Activated T-cell treated with anti-CD3 and anti-CD28 coated beads for 48 hours (primary cell): Measurements from ENCODE around the gene RNF169.

Source experiments
- DNase-seq: peaks from one replicate; pipeline ENCODE4 v3.0.0-alpha.2; 2020; ENCODE audit warnings: low read depth

Gene RNF169

DNA sequence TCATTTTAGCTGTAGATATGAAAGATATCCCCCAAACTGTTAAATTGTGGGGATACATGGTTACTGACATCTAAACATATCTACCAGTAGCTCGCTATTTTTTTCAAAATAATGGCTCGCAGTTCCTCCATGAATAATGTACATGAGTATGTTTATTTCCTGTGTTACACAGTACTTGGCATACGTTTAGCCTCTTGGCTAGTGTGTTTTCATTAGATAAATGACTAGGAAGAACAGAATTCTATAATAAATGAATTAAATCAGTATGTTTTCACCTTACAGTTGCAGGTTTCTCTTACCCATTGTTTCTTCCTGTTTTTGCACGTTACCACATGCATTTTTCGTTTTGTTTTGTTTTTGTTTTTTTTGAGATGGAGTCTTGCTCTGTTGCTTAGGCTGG is 21.8 kb downstream of the RNF169 start:
- DNase-seq: no peak

DNA sequence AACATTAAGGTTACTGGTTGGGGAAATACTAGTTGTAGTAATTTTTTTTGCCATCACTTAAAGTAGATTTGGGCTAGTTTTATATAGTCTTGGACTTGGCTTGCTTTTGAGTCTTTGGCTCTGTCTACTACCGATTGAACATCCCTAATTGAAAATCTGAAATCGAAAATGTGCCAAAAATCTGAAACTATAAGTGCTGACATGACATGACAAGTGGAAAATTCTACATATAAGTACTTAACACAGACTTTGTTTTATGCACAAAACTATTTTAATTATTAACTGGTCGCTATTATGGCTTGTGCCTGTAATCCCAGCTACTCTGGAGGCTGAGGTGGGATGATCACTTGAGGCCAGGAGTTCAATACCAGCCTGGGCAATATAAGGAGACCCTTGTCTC is 22.5 kb downstream of the RNF169 start:
- DNase-seq: no peak

DNA sequence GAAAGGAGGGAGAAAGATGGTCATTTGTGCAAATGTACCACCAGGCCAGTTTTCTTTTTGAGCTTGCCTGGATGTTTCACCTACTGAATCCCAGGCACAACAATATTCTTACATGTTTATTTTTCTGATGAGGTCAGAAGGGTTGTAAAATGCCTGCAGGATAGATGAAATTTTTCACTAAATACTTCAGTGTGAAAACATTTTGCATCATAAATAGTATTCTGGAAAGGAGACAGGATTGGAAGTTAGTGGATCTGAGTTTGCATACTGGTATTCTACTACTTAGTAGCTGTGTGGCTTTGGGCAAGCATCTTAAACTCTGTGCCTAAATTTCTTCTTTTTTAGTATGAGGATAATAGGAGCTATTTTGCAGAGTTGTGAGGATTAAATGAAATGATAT is 24.8 kb downstream of the RNF169 start:
- DNase-seq: no peak

DNA sequence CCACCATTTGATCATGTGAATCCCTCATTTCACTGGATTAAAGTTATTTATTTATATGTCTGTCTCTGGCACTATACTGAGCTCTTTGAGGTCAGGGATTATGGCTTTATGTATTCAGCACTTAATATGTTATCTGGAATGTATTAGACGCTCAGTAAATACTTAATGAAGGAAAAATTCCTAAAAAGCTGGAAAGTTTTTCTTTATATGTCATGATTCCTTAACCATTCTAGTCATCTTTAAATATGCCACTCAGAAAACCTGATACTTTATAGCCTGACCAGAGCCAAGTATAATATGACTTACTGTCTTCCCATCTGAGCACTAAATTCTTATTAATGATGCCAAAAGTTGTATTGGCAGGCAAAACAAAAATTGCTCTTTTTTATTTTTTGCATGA is 27.1 kb downstream of the RNF169 start:
- no peak for DNase-seq

DNA sequence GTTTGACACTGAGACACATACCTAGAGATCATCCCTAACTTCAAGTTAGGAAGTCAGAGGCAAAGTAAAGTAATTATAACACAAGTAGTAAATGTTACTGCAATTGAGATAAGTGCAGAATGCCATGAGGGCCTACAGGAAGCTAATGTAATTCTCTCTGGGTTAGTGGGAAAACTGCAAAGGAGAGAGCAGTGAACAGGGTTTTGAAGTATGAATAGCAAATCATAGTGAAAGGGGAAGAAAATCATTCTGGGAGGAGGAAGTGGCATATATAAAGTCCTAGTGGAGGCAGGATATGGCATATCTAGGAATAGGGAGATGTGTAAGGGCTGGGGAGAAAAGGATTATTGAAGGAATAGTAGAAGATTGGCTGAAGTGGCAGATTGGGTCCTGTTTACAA is 27.9 kb downstream of the RNF169 start:
- no peak for DNase-seq

DNA sequence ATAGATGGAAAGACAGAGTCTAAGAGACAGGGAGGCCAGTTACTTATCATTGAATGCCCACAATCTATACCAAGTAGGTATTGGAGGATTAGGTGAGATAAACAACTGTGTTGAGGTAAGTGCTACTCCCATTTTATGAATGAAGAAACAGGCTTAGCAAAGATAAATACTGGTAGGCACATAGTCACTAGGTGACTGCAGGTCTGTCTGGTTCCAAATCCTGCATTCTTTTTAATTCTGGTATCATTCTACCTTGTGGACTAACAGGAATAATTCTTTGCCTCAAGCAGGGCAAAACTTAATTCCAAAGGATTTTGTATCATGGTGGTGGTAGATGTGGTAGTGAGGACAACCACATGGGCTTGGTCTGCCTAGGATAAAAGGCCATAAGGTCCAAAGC is 28.4 kb downstream of the RNF169 start:
- DNase-seq: no peak

DNA sequence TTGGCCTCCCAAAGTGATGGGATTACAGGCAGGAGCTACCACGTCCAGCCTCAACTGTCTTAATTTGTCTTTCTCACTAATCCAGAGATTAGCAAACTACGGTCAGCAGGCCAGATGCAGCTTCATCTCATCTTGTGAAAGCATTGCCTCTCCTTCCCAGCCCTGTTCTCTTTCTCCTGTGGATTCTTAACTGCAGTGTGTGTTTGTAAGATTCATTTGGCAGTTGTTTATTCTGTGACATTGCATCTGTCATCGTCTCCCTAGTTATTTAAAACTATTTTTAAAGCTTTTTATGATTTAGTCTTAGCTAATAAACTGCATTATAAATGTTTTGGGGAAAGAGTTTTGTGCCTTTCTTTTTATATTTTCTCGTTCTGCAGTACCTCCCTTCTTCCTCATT is 29.2 kb downstream of the RNF169 start:
- no peak for DNase-seq

DNA sequence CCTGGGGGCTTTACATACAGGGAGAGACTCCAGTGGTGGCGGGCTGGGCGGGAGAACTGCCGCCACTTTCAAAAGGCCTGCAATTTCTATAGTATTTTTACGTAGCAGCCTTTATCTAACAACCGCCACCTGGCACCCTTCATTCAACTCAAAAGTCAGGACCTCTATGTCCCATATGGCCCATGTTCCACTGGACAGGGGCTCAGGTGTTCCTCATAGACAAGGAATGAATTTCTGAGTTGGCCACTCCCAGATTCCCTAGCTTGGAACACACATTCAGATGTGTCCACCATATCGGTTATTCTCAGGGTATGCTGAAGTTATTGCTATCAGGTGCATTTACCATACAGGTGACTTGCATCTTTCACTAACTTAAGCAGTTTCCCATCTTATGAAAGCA is 29.9 kb downstream of the RNF169 start:
- no peak for DNase-seq

DNA sequence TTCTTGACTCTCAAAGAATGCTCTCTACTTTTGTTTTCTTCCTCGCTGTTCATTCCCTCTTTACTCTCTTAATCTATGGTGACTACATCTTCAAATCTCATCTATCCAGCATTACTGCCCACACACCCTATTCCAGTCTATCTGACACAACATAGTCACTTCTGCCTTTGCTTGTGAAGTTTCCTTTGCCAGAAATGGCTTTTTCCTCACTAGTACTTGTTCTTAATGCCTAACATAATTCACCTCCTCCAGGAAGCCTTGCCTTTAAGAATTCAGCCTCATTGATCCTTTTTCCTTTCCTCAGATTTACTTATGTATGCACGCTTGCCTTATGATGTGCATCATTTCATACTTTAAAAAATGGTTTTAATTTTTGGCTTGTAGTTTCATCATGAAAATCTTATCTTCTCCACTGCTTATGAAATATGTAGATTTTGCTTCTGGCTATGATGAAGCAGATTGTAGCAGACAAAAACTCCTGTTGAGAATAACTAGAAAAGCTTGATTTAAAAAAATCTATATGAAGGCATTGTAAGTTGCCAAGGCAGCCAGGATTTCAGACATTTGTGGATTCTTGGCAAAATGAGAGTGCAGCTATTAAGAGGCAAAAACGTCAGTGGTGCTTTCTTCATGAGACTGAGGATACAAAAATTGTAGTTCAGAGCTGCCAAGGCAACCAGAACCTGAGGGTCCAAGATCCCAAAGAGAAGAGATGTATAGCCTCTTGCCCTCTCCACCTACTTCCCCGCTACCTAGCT is 31.8 kb downstream of the RNF169 start:
- no peak for DNase-seq

DNA sequence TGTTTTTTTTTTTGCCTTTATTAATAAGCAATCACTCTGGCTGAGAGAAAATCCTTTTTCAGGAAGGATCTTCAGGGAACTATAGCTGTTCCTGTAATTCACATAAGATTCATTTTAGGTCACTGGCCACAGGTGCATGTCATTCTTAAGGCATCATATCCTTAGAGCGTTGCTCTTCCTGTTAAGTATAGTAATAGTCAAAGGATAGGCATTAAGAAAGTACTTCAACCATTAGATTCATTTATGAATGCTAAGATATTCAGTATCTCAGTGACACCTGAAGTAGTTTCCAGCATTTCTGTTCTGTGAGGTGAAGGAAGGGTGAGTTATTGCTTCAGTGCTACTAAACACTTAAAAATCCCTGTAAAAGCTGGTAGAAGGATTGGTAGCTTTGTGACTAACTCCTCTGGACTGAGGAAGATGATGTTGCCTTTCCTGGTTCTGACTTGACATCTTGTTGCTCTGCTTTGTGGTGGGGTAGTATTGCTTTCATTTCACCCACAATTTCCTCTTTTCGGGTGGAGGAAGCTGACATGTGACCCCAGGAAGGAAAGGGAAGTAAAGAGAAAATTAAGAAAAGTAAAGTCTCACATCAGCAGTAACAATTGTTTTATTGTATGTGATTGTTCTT is 34.7 kb downstream of the RNF169 start:
- DNase-seq: no peak

DNA sequence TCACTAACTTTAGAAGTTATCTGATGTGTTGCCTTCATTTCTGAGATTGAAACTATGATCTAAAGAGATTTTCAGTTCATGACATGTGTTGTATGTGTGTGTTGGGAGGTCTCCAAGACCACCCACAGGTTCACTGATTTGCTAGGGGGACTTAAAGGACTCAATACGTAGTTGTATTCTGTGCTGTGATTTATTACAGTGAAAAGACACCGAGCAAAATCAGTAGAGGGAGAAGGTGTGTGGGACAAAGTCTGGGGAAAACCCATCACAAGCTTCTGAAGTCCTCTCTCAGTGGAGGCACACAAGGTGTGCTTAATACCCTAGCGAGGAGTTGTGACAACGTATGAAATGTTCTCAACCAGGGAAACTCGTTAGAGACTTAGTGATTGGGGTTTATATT is 35.6 kb downstream of the RNF169 start:
- no peak for DNase-seq

DNA sequence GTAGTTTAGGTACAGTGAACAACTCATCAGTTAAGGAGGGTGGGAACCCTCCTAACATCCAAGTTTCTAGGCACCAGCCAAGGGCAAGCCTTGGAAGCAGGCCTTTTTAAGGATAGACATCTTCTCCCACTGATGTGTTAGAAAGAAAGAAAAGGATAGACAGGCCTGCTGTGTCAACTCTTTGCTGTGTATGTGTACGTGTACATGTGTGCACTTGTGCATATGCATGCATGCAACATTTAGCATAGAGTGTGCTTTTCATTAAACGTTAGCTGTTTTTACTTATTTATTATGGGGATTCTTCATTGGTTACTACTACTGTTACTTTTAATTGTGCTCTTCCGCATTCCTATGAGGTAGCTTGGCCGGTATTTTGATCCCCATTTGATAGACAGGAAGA is 36.1 kb downstream of the RNF169 start:
- no peak for DNase-seq

DNA sequence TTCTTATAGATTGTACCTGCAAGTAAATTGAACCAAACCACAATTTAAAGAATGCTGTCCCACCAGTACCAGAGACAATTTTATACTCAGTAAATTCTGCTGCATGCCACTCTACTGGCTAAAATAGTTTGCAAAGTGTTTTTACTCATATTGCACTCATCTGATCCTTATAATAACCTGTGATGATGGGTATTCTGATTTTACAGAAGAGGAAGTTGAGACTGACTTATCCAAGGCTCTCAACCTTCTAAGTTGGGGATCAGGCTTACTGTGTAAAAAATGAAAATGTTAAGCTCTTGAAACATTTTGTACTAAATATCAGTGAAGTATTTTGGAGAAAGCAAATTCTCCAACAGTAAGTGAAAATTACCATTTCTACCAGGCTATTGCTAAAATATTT is 37.9 kb downstream of the RNF169 start:
- DNase-seq: no peak

DNA sequence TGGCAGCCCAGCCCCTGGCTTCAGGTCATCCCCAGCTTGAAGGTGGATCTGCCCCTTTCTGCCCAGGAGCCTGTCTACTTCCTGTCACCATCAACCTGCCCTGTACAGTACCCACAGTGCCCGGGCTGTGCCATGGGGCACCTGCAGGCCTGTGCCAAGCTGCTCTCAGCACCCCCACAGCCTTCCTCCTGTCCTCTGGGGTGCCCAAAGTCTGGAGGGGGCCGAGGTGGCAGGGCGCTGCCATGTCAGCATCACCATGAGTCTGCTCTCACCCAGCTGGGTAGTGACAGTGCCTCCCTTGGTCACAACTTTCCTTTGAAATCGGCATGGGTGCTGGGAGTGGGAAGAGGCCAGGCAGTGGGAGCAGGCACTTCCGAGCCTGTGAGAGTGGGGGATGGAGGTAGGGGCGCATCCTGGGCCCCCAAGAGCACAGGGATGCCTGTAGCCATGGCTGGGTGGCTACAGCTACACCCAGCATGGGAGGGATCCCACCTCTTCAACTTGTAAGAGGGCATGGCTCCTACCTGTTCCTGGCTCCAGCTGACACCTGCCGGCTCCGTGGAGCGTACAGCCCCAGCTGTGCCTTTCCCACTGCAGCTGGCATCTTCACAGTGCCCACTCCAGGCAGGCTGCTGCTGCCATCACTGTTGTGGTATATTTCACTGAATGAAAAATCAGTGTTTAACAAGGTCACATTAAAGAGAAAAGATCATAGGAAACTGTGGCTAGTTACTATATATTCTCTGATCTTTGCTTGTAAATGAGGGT is 42.9 kb downstream of the RNF169 start:
- DNase-seq: no peak

DNA sequence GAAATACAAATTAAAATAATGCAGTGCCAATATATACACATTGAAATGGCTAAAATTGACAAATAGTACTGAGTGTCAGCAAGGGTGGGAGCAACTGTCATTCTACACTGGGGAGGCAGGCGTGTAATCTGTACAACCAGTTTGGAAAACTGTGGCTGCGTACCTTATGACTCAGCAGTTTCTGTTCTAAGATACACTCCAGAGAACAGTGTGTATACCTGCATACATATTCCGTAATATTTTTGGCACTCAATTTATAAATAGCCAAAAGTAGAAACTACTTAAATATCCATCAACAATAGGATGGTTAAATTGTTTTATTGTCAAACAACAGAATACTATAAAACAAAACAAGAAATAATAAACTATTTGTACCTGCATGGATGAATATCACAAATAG is 57.6 kb downstream of the RNF169 start:
- no peak for DNase-seq

DNA sequence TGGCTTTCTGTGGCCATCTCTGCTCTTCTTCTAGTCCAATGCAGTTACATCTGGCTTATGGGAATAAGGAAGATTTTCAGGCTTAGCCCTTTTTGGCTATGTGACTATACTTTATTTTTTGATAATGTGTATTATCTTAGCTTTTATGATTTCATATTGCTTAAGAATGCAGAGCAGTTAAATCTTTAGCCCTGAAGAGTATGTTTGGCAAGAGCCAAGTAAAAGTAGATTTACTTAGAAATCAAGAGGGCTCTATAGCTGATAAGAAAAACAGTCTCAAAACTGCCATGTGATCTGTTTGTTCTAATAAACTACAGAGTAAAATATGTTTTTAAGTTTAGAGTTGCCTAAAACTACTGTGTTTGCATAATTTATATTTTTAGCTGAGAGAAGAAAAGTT is 61.2 kb downstream of the RNF169 start:
- DNase-seq: no peak

DNA sequence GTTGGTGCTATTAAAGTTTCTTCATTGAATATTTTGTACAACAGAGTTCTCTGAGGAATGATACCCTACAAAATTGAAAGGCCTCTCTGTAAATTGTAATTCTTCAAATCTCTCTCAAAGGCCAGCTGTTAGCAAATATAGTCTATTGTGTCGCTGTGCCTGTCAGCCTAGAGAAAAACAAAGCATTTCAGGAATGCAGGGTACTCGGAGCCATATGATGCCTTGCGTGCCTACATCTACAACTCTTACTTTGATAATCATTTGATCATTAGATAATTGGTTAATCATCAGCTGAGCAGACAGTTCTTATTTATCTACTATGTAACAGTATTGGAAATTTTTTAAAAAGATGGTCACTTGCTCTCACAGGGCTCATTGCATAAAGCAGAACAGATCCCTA is 67.3 kb downstream of the RNF169 start:
- DNase-seq: no peak

DNA sequence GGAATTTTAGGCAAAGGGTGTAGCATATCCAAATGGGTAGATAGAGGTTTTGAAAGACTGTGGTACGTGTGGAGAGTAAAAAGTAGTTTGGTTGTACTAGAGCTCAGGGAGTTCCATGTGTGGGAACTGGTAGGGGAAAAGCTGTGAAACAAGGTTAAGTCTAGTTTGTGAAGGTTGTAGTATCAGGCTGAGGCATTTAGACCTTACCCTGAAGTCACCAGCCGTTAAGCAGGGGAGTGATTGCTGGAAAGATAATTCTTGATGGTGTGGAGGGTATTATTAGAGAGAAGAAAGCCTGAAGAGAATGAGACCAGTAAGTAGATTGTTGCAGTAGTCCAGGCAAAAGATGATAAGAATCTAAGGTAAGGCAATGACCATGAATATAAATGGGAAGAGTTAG is 68.0 kb downstream of the RNF169 start:
- no peak for DNase-seq

DNA sequence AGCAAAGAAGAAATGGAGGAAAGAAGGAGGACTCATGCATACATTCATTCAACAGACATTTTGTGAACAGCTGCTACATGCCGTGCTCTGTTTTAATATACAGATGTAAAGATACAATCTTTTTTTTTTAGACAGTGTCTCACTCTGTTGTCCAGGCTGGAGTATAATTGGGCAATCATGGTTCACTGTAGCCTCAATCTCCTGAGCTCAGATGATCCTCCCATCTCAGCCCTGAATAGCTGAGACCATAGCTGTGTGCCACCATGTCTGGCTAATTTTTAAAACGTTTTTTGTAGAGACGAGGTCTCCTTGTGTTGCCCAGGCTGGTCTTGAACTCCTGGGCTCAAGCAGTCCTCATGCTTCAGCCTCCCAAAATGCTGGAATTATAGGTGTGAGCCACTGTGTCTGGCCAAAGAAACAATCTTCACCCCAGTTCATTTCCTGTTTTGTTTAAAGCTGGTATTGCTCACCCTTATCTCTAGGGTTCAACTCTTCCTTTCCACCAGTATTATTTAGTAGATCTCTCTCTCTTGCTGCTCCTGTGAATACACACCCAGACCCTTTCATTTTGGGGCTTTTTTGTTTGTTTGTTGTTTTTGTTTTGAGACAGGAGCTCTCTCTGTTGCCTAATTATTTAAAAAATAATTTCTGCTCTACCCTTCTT is 69.8 kb downstream of the RNF169 start:
- no peak for DNase-seq

DNA sequence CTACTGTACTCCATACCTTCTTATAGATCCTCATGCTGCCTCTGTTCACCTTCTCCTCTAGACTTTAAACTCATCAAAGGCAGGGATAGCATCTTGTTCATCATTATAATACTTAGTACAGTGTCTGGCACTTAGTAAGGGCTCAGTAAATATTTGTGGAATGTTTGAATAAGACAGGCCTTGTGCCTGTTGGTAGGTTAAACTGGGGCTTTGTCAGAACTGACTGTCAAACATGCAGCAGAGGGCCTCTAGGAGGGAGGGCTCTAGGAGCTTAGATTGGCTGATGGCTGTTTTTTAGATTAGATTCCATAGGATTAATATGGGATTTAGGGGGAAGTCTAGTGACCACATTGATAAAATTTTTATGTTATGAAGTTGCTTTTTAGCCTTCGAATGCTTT is 70.8 kb downstream of the RNF169 start:
- DNase-seq: no peak

DNA sequence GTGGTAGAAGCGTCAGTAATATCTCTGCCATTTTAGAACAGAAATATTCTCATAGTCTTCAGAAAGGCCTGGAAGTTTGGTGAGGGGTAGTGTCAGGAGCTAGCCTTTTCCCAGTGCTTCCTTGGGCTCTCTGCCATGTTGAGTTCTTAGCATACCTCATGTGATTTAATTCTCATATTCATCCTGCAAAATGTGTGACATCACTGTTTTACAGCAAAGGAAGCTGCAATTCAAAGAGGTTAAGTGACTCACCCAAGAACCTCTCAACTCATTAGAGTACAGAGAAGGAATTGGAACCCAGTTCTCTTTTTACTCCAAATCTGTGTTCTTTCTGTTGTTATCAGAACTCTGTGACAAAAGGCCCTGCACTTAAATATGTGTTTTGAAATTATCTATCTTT is 72.1 kb downstream of the RNF169 start:
- no peak for DNase-seq

DNA sequence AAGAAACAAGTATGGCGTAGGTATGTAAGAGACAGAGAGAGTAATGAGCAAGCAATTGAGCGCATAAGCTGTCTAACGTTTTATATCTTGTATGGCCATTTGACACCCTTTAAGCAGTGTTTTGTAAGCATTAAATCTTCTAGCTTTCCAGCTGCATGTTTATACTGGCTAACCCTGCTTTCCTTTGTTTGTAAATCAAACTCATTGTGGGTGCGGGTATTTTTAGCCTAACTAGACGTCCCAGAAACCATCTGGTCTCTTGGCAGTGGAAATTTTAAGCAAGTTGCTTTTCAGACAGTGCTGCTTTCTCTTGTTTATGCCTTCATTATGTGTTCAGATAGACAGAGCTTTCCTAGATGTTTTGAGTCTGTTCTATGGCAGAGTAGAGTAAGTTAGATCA is 73.5 kb downstream of the RNF169 start:
- DNase-seq: no peak
